Naive thymus-derived CD4-positive, alpha-beta T cell (primary cell): Measurements from ENCODE around the gene PCSK4. TPM values are rescaled to one million over a fixed set of nuclear protein-coding genes. Genes with fewer than 3 reads are reported as not detected.
"Not testable (repeated sequence)": the region's sequence is repeated elsewhere in the genome, so short reads cannot be mapped to it uniquely, and the experiment has no call there.

ENCODE experiments used
- ATAC-seq: fragments of 150-1000 bp; cut with Tn5 transposase; 2 replicates; pipeline ENCODE4 v1.10.0; 2021; ENCODE audit warnings: mild to moderate bottlenecking, moderate library complexity
- CTCF ChIA-PET: fragments of 350-600 bp; sonication (Branson Sonifier 250); formaldehyde crosslinking; loops from one replicate; lab custom pipeline; 2021; ENCODE audit warnings: antibody characterized with exemption; lab: Charles Lee
- POLR2A ChIA-PET: fragments of 350-600 bp; sonication (Branson Sonifier 250); formaldehyde crosslinking; loops from one replicate; lab custom pipeline; 2021; ENCODE audit warnings: antibody characterized with exemption, inconsistent platforms; lab: Charles Lee
- DNase-seq, 9 donors: peaks; one replicate each; pipeline versions ENCODE4 v3.0.0 to v3.0.0-alpha.2; 2020 to 2022; ENCODE audit warnings: mixed read lengths in 1 of 9
- H3K27ac ChIP-seq: one replicate; pipeline ENCODE4 v1.7.0; 2013; ENCODE audit warnings: mild to moderate bottlenecking, low read depth, low read length, moderate library complexity
- H3K27me3 ChIP-seq, 2 donors: one replicate each; pipeline ENCODE4 v1.7.0; 2013; ENCODE audit warnings: low read length in 2 of 2, mild to moderate bottlenecking in 2 of 2, moderate library complexity in 2 of 2; ENCODE audit not compliant: control insufficient read depth in 2 of 2, insufficient read depth in 2 of 2
- H3K36me3 ChIP-seq, 3 experiments: 1 replicate in 2 of 3; 2 replicates in 1 of 3; pipeline ENCODE4 v1.7.0; 2013; ENCODE audit warnings: low read length in 3 of 3, mild to moderate bottlenecking in 3 of 3, moderate library complexity in 1 of 3; ENCODE audit not compliant: insufficient read depth in 3 of 3, control insufficient read depth in 2 of 3
- H3K4me1 ChIP-seq, 2 donors: one replicate each; pipeline ENCODE4 v1.7.0; 2013; ENCODE audit warnings: low read length in 2 of 2, mild to moderate bottlenecking in 2 of 2, moderate library complexity in 1 of 2; ENCODE audit not compliant: control insufficient read depth in 2 of 2, insufficient read depth in 2 of 2
- H3K4me3 ChIP-seq: 2 replicates; pipeline ENCODE4 v1.7.0; 2013; ENCODE audit warnings: mild to moderate bottlenecking, low read length
- H3K9me3 ChIP-seq, 3 experiments: 1 replicate in 2 of 3; 2 replicates in 1 of 3; pipeline ENCODE4 v1.7.0; 2013; ENCODE audit warnings: low read length in 3 of 3; ENCODE audit not compliant: control insufficient read depth in 2 of 3
- H3K27ac Mint-ChIP-seq, 9 donors: one replicate each; pipeline ENCODE4 v1.8.0; 2020 to 2022; ENCODE audit warnings: mixed read lengths in 9 of 9, mild to moderate bottlenecking in 8 of 9, moderate library complexity in 5 of 9, inconsistent platforms in 2 of 9
- H3K27me3 Mint-ChIP-seq, 5 donors: one replicate each; pipeline ENCODE4 v1.8.0; 2021 to 2022; ENCODE audit warnings: mixed read lengths in 5 of 5, mild to moderate bottlenecking in 1 of 5
- H3K36me3 Mint-ChIP-seq, 5 donors: one replicate each; pipeline ENCODE4 v1.8.0; 2020 to 2022; ENCODE audit warnings: mixed read lengths in 5 of 5, mild to moderate bottlenecking in 3 of 5, inconsistent platforms in 1 of 5
- H3K4me1 Mint-ChIP-seq, 7 donors: one replicate each; pipeline ENCODE4 v1.8.0; 2020 to 2022; ENCODE audit warnings: mixed read lengths in 7 of 7, mild to moderate bottlenecking in 3 of 7, inconsistent platforms in 1 of 7
- H3K4me3 Mint-ChIP-seq, 10 donors: one replicate each; pipeline ENCODE4 v1.8.0; 2020 to 2022; ENCODE audit warnings: mild to moderate bottlenecking in 10 of 10, mixed read lengths in 10 of 10, moderate library complexity in 6 of 10, inconsistent platforms in 2 of 10
- H3K9me3 Mint-ChIP-seq, 11 donors: one replicate each; pipeline ENCODE4 v1.8.0; 2020 to 2022; ENCODE audit warnings: mixed read lengths in 11 of 11, mild to moderate bottlenecking in 4 of 11, inconsistent platforms in 1 of 11, moderate library complexity in 1 of 11
- intact Hi-C, 2 donors: fragments of 100-400 bp; cut with micrococcal nuclease; formaldehyde crosslinking; loops; one replicate each; pipeline ENCODE4 v1.15.1; 2023
- polyA plus RNA-seq, 2 donors: library from polyadenylated mRNA; unstranded; fragments of 300-500 nt; fragmentation: Illumina TruSeq; gene quantifications; one replicate each; pipeline ENCODE4 v1.2.3, GENCODE V29; 2021
- total RNA-seq, 6 experiments: library from RNA in 5 of 6; stranded (reverse) in 5 of 6; gene quantifications; 1 replicate in 5 of 6; 2 replicates in 1 of 6; pipeline ENCODE4 v1.2.3 and lab custom pipeline; 2021 to 2026

PCSK4 gene
- total RNA-seq (10 to 100 TPM in 1 of 5 experiments, 1 to 10 TPM in 3, under 1 TPM in 1; 0.87 to 10.8 (median 7.8) TPM), polyA plus RNA-seq (under 1 TPM; 0.64 to 0.72 TPM), total RNA-seq (lab: John Stamatoyannopoulos, UW) (5.2 reads per million, percentile 25 among the genes with 10 or more reads in this experiment)

GRCh38 chr19:1490311-1491113 lies at the start of gene PCSK4:
Gene PCSK4 (minus strand): TSS chr19:1490350. CDS start chr19:1490346, 4 bp downstream.
- no peaks in the 10 kb centered on the region for H3K9me3 ChIP-seq
- CTCF ChIA-PET, result interaction anchor here (0.6 to 1.0 kb wide), 2 partner anchors 15 to 688 kb away, joined by 3 read pairs; no protein-coding TSS in a partner anchor
- peak; percentile 84 to 99 (median 98) for DNase-seq
- peak within 1 kb of the TSS; percentile 63 for H3K27ac ChIP-seq
- peak within 1 kb of the TSS; percentile 77 for H3K4me3 ChIP-seq
- no peaks in the 10 kb centered on the region for H3K36me3 ChIP-seq
- intact Hi-C loops, result loop anchor here (1.0 to 5.0 kb wide), 14 partner anchors 11 to 415 kb away; partner anchors contain the start of genes C19orf25 (in 2 of the 2), UQCR11 (in 2 of the 2), ADAMTSL5 (in 1 of the 2) and ADAT3 (in 1 of the 2)
- H3K4me1 Mint-ChIP-seq, result peaks cover 7 to 17% (median 15%) of the 10 kb centered on the region in 7 donors
- H3K36me3 Mint-ChIP-seq, result no peaks in the 10 kb centered on the region
- POLR2A ChIA-PET, result interaction anchor here (0.6 to 1.8 kb wide), 8 partner anchors 14 to 451 kb away, joined by 3 to 6 read pairs (median 3); partner anchors contain the start of genes ABCA7 and MBD3
- H3K27me3 ChIP-seq, result no peaks in the 10 kb centered on the region
- peaks cover 9 to 10% of the 10 kb centered on the region in 2 donors for H3K4me1 ChIP-seq
- H3K9me3 Mint-ChIP-seq, result peaks cover 0 to 2% (median 0%) of the 10 kb centered on the region in 11 donors
- peaks cover 0 to 14% (median 0%) of the 10 kb centered on the region in 5 donors for H3K27me3 Mint-ChIP-seq
- peak; percentile 93 for ATAC-seq
- peak within 1 kb of the TSS; percentile 83 to 96 (median 86) for H3K27ac Mint-ChIP-seq
- H3K4me3 Mint-ChIP-seq, result peak within 1 kb of the TSS; percentile 83 to 94 (median 92)

GRCh38 chr19:1539749-1540148 lies 49.6 kb upstream of the PCSK4 start:
- H3K4me1 Mint-ChIP-seq, ATAC-seq, H3K36me3 ChIP-seq, POLR2A ChIA-PET, intact Hi-C loops, H3K4me1 ChIP-seq, H3K9me3 ChIP-seq, H3K27ac ChIP-seq, H3K27me3 ChIP-seq, DNase-seq, H3K9me3 Mint-ChIP-seq, H3K27ac Mint-ChIP-seq, H3K36me3 Mint-ChIP-seq, H3K4me3 ChIP-seq, H3K4me3 Mint-ChIP-seq, CTCF ChIA-PET: not testable (repeated sequence)
- peaks cover 15 to 35% (median 24%) of the 10 kb centered on the region in 5 donors for H3K27me3 Mint-ChIP-seq

GRCh38 chr19:1538978-1539377 lies 48.8 kb upstream of the PCSK4 start:
- H3K4me3 Mint-ChIP-seq, result no peak overlapping the region
- POLR2A ChIA-PET, result no interaction called here

GRCh38 chr19:1535699-1536098 lies 45.5 kb upstream of the PCSK4 start:
- H3K36me3 Mint-ChIP-seq, result not testable (repeated sequence)

More at GRCh38 chr19:1538978-1539377, 48.8 kb upstream of the PCSK4 start:
- Mint-ChIP-seq H3K27ac (no peak overlapping the region), H3K27me3 (peaks cover 15 to 30% (median 23%) of the 10 kb centered on the region in 5 donors), H3K36me3 (no peaks in the 10 kb centered on the region), H3K9me3 (peaks cover 0 to 2% (median 0%) of the 10 kb centered on the region in 11 donors), H3K4me1 (no peaks in the 10 kb centered on the region)
- Histone ChIP-seq H3K9me3 (no peaks in the 10 kb centered on the region), H3K27ac (no peak overlapping the region), H3K4me3 (no peak overlapping the region), H3K4me1 (no peaks in the 10 kb centered on the region), H3K27me3 (no peaks in the 10 kb centered on the region), H3K36me3 (no peaks in the 10 kb centered on the region)
- ATAC-seq (no peak), DNase-seq (no peak)
- CTCF ChIA-PET, result no interaction called here
- intact Hi-C loops, result no loop called here

GRCh38 chr19:1534972-1535371 lies 44.8 kb upstream of the PCSK4 start:
- Mint-ChIP-seq H3K27me3 (peaks cover 0 to 27% (median 9%) of the 10 kb centered on the region in 5 donors), H3K36me3 (no peaks in the 10 kb centered on the region), H3K27ac (no peak overlapping the region), H3K4me3 (no peak overlapping the region), H3K4me1 (no peaks in the 10 kb centered on the region), H3K9me3 (peaks cover 0 to 2% (median 0%) of the 10 kb centered on the region in 11 donors)
- Histone ChIP-seq H3K27ac (no peak overlapping the region), H3K27me3 (no peaks in the 10 kb centered on the region), H3K4me3 (no peak overlapping the region), H3K36me3 (no peaks in the 10 kb centered on the region), H3K4me1 (no peaks in the 10 kb centered on the region), H3K9me3 (no peaks in the 10 kb centered on the region)
- DNase-seq, result no peak
- no peak for ATAC-seq
- ChIA-PET CTCF (interaction anchor here (0.5 kb wide), 1 partner anchor 159 kb away, joined by 3 read pairs; no protein-coding TSS in a partner anchor), POLR2A (no interaction called here)
- intact Hi-C loops, result no loop called here

More at GRCh38 chr19:1535699-1536098, 45.5 kb upstream of the PCSK4 start:
- H3K9me3 Mint-ChIP-seq, CTCF ChIA-PET, H3K27me3 ChIP-seq, ATAC-seq, DNase-seq, H3K36me3 ChIP-seq, intact Hi-C loops, H3K4me3 ChIP-seq, H3K4me1 Mint-ChIP-seq, H3K27ac Mint-ChIP-seq, H3K4me1 ChIP-seq, H3K4me3 Mint-ChIP-seq, POLR2A ChIA-PET, H3K9me3 ChIP-seq, H3K27ac ChIP-seq: not testable (repeated sequence)
- H3K27me3 Mint-ChIP-seq, result peaks cover 5 to 29% (median 12%) of the 10 kb centered on the region in 5 donors

DNA sequence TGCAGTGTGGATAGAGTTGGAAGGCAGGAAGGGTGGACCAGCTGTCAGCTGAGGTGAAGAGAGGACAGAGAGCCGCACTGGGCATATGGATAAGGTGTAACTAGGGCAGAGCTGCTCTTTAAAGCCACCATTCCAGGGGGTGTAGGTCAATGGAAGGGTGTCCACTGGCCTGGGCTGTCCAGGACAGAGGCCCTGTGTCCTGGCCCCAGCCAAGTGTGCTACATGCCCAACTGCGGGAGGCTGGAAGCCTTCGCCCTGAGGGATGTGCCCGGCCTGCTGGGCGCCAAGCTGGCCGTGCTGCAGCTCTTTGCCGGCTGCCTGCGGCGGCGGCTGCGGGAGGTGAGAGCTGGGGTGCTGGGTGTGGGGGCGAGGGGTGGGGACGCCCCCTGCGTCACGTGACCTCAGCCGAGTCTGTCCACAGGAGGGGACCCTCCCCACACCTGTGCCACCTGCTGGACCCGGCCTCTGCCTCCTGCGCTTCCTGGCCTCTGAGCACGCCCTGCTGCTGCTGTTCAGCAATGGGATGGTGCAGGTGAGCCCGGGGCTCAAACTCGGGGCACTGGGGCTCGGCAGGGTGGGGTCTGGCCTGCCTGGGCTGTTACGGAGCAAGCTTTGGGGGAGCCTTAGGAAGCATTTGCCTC lies 43.5 kb upstream of the PCSK4 start:
- no peaks in the 10 kb centered on the region for H3K4me1 Mint-ChIP-seq
- Histone ChIP-seq H3K4me1 (no peaks in the 10 kb centered on the region), H3K27ac (no peak overlapping the region), H3K36me3 (no peaks in the 10 kb centered on the region), H3K27me3 (no peaks in the 10 kb centered on the region), H3K4me3 (no peak overlapping the region), H3K9me3 (no peaks in the 10 kb centered on the region)
- peaks cover 0 to 30% (median 11%) of the 10 kb centered on the region in 5 donors for H3K27me3 Mint-ChIP-seq
- ChIA-PET POLR2A (no interaction called here), CTCF (no interaction called here)
- H3K4me3 Mint-ChIP-seq, result no peak overlapping the region
- ATAC-seq, result no peak
- DNase-seq, result no peak
- peaks cover 0 to 2% (median 0%) of the 10 kb centered on the region in 11 donors for H3K9me3 Mint-ChIP-seq
- H3K27ac Mint-ChIP-seq, result no peak overlapping the region
- no peaks in the 10 kb centered on the region for H3K36me3 Mint-ChIP-seq
- intact Hi-C loops, result no loop called here
